Natural killer cell (primary cell): Measurements from ENCODE around the gene LAMC3. TPM values are rescaled to one million over a fixed set of nuclear protein-coding genes. Genes with fewer than 3 reads are reported as not detected.
A peak's percentile ranks its signal among the peaks of the same experiment; 100 is the strongest.

ENCODE experiments used
- ATAC-seq, 3 donors: fragments of 150-1000 bp in 2 of 3; fragments of 200-7000 bp in 1 of 3; cut with Tn5 transposase; 1 replicate in 1 of 3; 2 replicates in 2 of 3; pipeline ENCODE4 v1.10.0; 2021; ENCODE audit warnings: mild to moderate bottlenecking in 2 of 3, moderate library complexity in 2 of 3
- DNase-seq, 2 donors: peaks; one replicate each; pipeline versions ENCODE4 v3.0.0 to v3.0.0-alpha.2; 2013 to 2021; ENCODE audit warnings: mixed read lengths in 1 of 2
- H3K27ac ChIP-seq: one replicate; pipeline ENCODE4 v1.5.1; 2013; ENCODE audit warnings: mild to moderate bottlenecking, low read length
- H3K27me3 ChIP-seq: one replicate; pipeline ENCODE4 v1.6.1; 2013; ENCODE audit warnings: low read length; ENCODE audit not compliant: control insufficient read depth, insufficient read depth
- H3K36me3 ChIP-seq: one replicate; pipeline ENCODE4 v1.6.1; 2013; ENCODE audit warnings: low read length; ENCODE audit not compliant: control insufficient read depth, insufficient read depth
- H3K4me1 ChIP-seq: one replicate; pipeline ENCODE4 v1.6.1; 2013; ENCODE audit warnings: low read length; ENCODE audit not compliant: control insufficient read depth, insufficient read depth
- H3K4me3 ChIP-seq: one replicate; pipeline ENCODE4 v1.5.1; 2013; ENCODE audit warnings: low read length
- H3K9me3 ChIP-seq: one replicate; pipeline ENCODE4 v1.6.1; 2013; ENCODE audit warnings: low read length; ENCODE audit not compliant: control insufficient read depth, insufficient read depth
- H3K27ac Mint-ChIP-seq, 2 donors: one replicate each; pipeline ENCODE4 v1.8.0; 2022; ENCODE audit warnings: mild to moderate bottlenecking in 2 of 2, mixed read lengths in 2 of 2, moderate library complexity in 1 of 2
- H3K27me3 Mint-ChIP-seq, 2 donors: one replicate each; pipeline ENCODE4 v1.8.0; 2022; ENCODE audit warnings: low read depth in 2 of 2, mixed read lengths in 2 of 2
- H3K36me3 Mint-ChIP-seq: one replicate; pipeline ENCODE4 v1.8.0; 2022; ENCODE audit warnings: mixed read lengths
- H3K4me1 Mint-ChIP-seq, 2 donors: one replicate each; pipeline ENCODE4 v1.8.0; 2022; ENCODE audit warnings: mixed read lengths in 2 of 2
- H3K4me3 Mint-ChIP-seq: one replicate; pipeline ENCODE4 v1.8.0; 2022; ENCODE audit warnings: mild to moderate bottlenecking, moderate library complexity, mixed read lengths
- H3K9me3 Mint-ChIP-seq, 2 donors: one replicate each; pipeline ENCODE4 v1.8.0; 2022; ENCODE audit warnings: mixed read lengths in 2 of 2
- CTCF ChIP-seq: fragments of 200-600 bp; IDR thresholded peaks from one replicate; pipeline ENCODE4 v1.8.0; 2022; ENCODE audit warnings: antibody characterized with exemption
- WGBS: methylation state at CpG from one replicate; pipeline ENCODE4 v1.1.7; 2013; ENCODE audit warnings: missing lambda C conversion rate; ENCODE audit not compliant: insufficient coverage; 5-methylcytosine and 5-hydroxymethylcytosine counted together
- intact Hi-C: fragments of 100-400 bp; cut with micrococcal nuclease; formaldehyde crosslinking; loops from one replicate; pipeline ENCODE4 v1.14.2; 2022
- total RNA-seq, 4 donors: library from RNA; stranded (reverse); fragments of 120-200 nt in 1 of 4; gene quantifications; one replicate each; pipeline versions ENCODE4 v1.2.3 to v1.2.4, GENCODE V29; 2013 to 2022

The LAMC3 gene
- total RNA-seq, 3 donors from 2014 or later (not counting 1 experiment from before 2014, with no cell fraction given): not detected

GRCh38 chr9:131126059-131126426, 117.1 kb downstream of the LAMC3 start:
- Histone ChIP-seq H3K36me3 (peaks cover 34% of the 10 kb centered on the region), H3K27ac (peak overlapping the region; percentile 82), H3K4me3 (peak overlapping the region; percentile 71), H3K4me1 (peaks cover 19% of the 10 kb centered on the region), H3K9me3 (no peaks in the 10 kb centered on the region), H3K27me3 (no peaks in the 10 kb centered on the region)
- H3K9me3 Mint-ChIP-seq: no peaks in the 10 kb centered on the region
- intact Hi-C loops: no loop called here
- DNase-seq: no peak
- WGBS: 3% methylated on average over 11 of the region's 11 CpGs
- H3K4me3 Mint-ChIP-seq: peak overlapping the region; percentile 99
- H3K27ac Mint-ChIP-seq: peak overlapping the region; percentile 95 to 97
- ATAC-seq: no peak
- peaks cover 11% of the 10 kb centered on the region for H3K36me3 Mint-ChIP-seq
- TF ChIP-seq CTCF: no peak
- peaks cover 0 to 3% of the 10 kb centered on the region in 2 donors for H3K27me3 Mint-ChIP-seq
- peaks cover 17% of the 10 kb centered on the region in 2 donors for H3K4me1 Mint-ChIP-seq

- Histone ChIP-seq H3K27ac (no peak overlapping the region), H3K36me3 (peaks cover 62% of the 10 kb centered on the region), H3K27me3 (no peaks in the 10 kb centered on the region), H3K4me3 (no peak overlapping the region), H3K4me1 (peaks cover 19% of the 10 kb centered on the region), H3K9me3 (no peaks in the 10 kb centered on the region)
- Mint-ChIP-seq H3K27ac (no peak overlapping the region), H3K4me1 (peaks cover 17% of the 10 kb centered on the region in 2 donors), H3K9me3 (no peaks in the 10 kb centered on the region), H3K27me3 (no peaks in the 10 kb centered on the region), H3K36me3 (peaks cover 19% of the 10 kb centered on the region), H3K4me3 (no peak overlapping the region)
- WGBS: 90% methylated on average over 3 of the region's 3 CpGs
- intact Hi-C loops: no loop called here
- TF ChIP-seq CTCF: no peak
- no peak for ATAC-seq
- no peak for DNase-seq
Observed at GRCh38 chr9:131129183-131129582, 120.2 kb downstream of the LAMC3 start.

GRCh38 chr9:131138676-131139075, 129.7 kb downstream of the LAMC3 start:
- H3K9me3 Mint-ChIP-seq: no peaks in the 10 kb centered on the region
- 100% methylated on average over 2 of the region's 2 CpGs for WGBS
- H3K4me1 ChIP-seq: no peaks in the 10 kb centered on the region

More at GRCh38 chr9:131138676-131139075, 129.7 kb downstream of the LAMC3 start:
- Mint-ChIP-seq H3K4me3 (no peak overlapping the region), H3K4me1 (no peaks in the 10 kb centered on the region), H3K27ac (no peak overlapping the region), H3K27me3 (no peaks in the 10 kb centered on the region), H3K36me3 (peaks cover 46% of the 10 kb centered on the region)
- Histone ChIP-seq H3K9me3 (no peaks in the 10 kb centered on the region), H3K4me3 (no peak overlapping the region), H3K27me3 (no peaks in the 10 kb centered on the region), H3K36me3 (peaks cover 87% of the 10 kb centered on the region), H3K27ac (no peak overlapping the region)
- intact Hi-C loops: no loop called here
- ATAC-seq (no peak), DNase-seq (no peak)
- TF ChIP-seq CTCF: no peak
